Trophoblast cell (in vitro differentiated cells and primary cell): ENCODE measurements around the gene EVC2.

Source experiments
- DNase-seq, 2 donors: peaks; one replicate each; pipeline ENCODE4 v3.0.0-alpha.2; 2016
- H2AFZ ChIP-seq: 2 replicates; pipeline ENCODE4 v1.6.1; 2013; ENCODE audit warnings: low read length, moderate library complexity, mild to moderate bottlenecking; ENCODE audit not compliant: insufficient read depth, poor library complexity
- H2AK5ac ChIP-seq: 2 replicates; pipeline ENCODE4 v1.6.1; 2013; ENCODE audit warnings: mild to moderate bottlenecking, low read length
- H2BK120ac ChIP-seq: 2 replicates; pipeline ENCODE4 v1.6.1; 2013; ENCODE audit warnings: low read length, mild to moderate bottlenecking, moderate library complexity; ENCODE audit not compliant: insufficient read depth, poor library complexity
- H2BK12ac ChIP-seq: 2 replicates; pipeline ENCODE4 v1.6.1; 2013; ENCODE audit warnings: mild to moderate bottlenecking, low read length, moderate library complexity
- H2BK5ac ChIP-seq: 2 replicates; pipeline ENCODE4 v1.6.1; 2013; ENCODE audit warnings: low read length, low read depth, moderate library complexity, mild to moderate bottlenecking; ENCODE audit not compliant: poor library complexity
- H3K14ac ChIP-seq: 2 replicates; pipeline ENCODE4 v1.6.1; 2013; ENCODE audit warnings: mild to moderate bottlenecking, low read length
- H3K18ac ChIP-seq: 2 replicates; pipeline ENCODE4 v1.6.1; 2013; ENCODE audit warnings: mild to moderate bottlenecking, low read length
- H3K23ac ChIP-seq: 2 replicates; pipeline ENCODE4 v1.6.1; 2013; ENCODE audit warnings: low read length
- H3K27ac ChIP-seq: 2 replicates; pipeline ENCODE4 v1.5.1; 2013; ENCODE audit warnings: low read depth, mild to moderate bottlenecking, inconsistent platforms, low read length, moderate library complexity
- H3K27me3 ChIP-seq: 2 replicates; pipeline ENCODE4 v1.6.1; 2013; ENCODE audit warnings: inconsistent platforms, mild to moderate bottlenecking, low read length, moderate library complexity; ENCODE audit not compliant: insufficient read depth
- H3K36me3 ChIP-seq, 2 experiments: 1 replicate in 1 of 2; 2 replicates in 1 of 2; pipeline ENCODE4 v1.6.1; 2013; ENCODE audit warnings: low read length in 2 of 2, mild to moderate bottlenecking in 2 of 2, moderate library complexity in 1 of 2; ENCODE audit not compliant: insufficient read depth in 2 of 2, control insufficient read depth in 1 of 2
- H3K4ac ChIP-seq: 2 replicates; pipeline ENCODE4 v1.6.1; 2013; ENCODE audit warnings: low read depth, mild to moderate bottlenecking, low read length, moderate library complexity
- H3K4me1 ChIP-seq, 2 experiments: 1 replicate in 1 of 2; 2 replicates in 1 of 2; pipeline ENCODE4 v1.6.1; 2013; ENCODE audit warnings: low read length in 2 of 2, mild to moderate bottlenecking in 2 of 2, moderate library complexity in 1 of 2; ENCODE audit not compliant: insufficient read depth in 2 of 2, control insufficient read depth in 1 of 2
- H3K4me2 ChIP-seq: 2 replicates; pipeline ENCODE4 v1.6.1; 2013; ENCODE audit warnings: inconsistent platforms, mild to moderate bottlenecking, low read length, moderate library complexity
- H3K4me3 ChIP-seq: 2 replicates; pipeline ENCODE4 v1.5.1; 2013; ENCODE audit warnings: mild to moderate bottlenecking, low read depth, low read length, inconsistent platforms
- H3K79me1 ChIP-seq: one replicate; pipeline ENCODE4 v1.6.1; 2013; ENCODE audit warnings: low read length
- H3K79me2 ChIP-seq: 2 replicates; pipeline ENCODE4 v1.6.1; 2013; ENCODE audit warnings: low read length, mild to moderate bottlenecking; ENCODE audit not compliant: control insufficient read depth, insufficient read depth, poor library complexity
- H3K9ac ChIP-seq: 2 replicates; pipeline ENCODE4 v1.6.1; 2013; ENCODE audit warnings: mild to moderate bottlenecking, low read length
- H3K9me3 ChIP-seq: 2 replicates; pipeline ENCODE4 v1.6.1; 2013; ENCODE audit warnings: low read depth, mild to moderate bottlenecking, control low read depth, inconsistent platforms, low read length; ENCODE audit not compliant: insufficient read depth
- H4K12ac ChIP-seq: 2 replicates; pipeline ENCODE4 v1.6.1; 2013; ENCODE audit warnings: low read depth, mild to moderate bottlenecking, low read length, moderate library complexity
- H4K8ac ChIP-seq: 2 replicates; pipeline ENCODE4 v1.6.1; 2013; ENCODE audit warnings: low read depth, mild to moderate bottlenecking, low read length, moderate library complexity
- H4K91ac ChIP-seq: one replicate; pipeline ENCODE4 v1.6.1; 2013; ENCODE audit warnings: low read depth, mild to moderate bottlenecking, low read length, moderate library complexity
- WGBS: extraction: QIAGEN DNeasy Blood & Tissue Kit; methylation state at CpG from one replicate; pipeline ENCODE4 v1.1.7; 2013; ENCODE audit warnings: missing lambda C conversion rate; ENCODE audit not compliant: insufficient read length, insufficient coverage; ENCODE audit errors: extremely low coverage; 5-methylcytosine and 5-hydroxymethylcytosine counted together

The EVC2 gene

GRCh38 chr4:5716391-5716790, 8.0 kb upstream of the EVC2 start:
- Histone ChIP-seq H4K8ac (no peak overlapping the region), H3K23ac (no peak overlapping the region), H4K12ac (no peak overlapping the region), H3K4ac (no peak overlapping the region), H2AFZ (no peak overlapping the region), H3K4me3 (no peak overlapping the region), H3K9me3 (no peaks in the 10 kb centered on the region), H3K79me2 (no peaks in the 10 kb centered on the region), H3K27ac (no peak overlapping the region), H3K4me1 (peaks cover 4 to 7% of the 10 kb centered on the region in 2 experiments), H2BK5ac (no peak overlapping the region), H3K4me2 (no peak overlapping the region), H2BK120ac (no peak overlapping the region), H3K36me3 (peaks cover 6 to 7% of the 10 kb centered on the region in 2 experiments), H3K18ac (no peak overlapping the region), H2BK12ac (no peak overlapping the region), H2AK5ac (no peak overlapping the region), H3K9ac (no peak overlapping the region), H3K27me3 (no peaks in the 10 kb centered on the region), H3K14ac (no peak overlapping the region), H4K91ac (no peak overlapping the region), H3K79me1 (no peaks in the 10 kb centered on the region)
- no peak for DNase-seq
- no CpG with 5 or more reads among the region's 2 CpGs for WGBS

GRCh38 chr4:5715357-5715756, 7.0 kb upstream of the EVC2 start:
- H3K18ac ChIP-seq: no peak overlapping the region
- H2AK5ac ChIP-seq: no peak overlapping the region
- no peaks in the 10 kb centered on the region for H3K9me3 ChIP-seq
- H3K4ac ChIP-seq: no peak overlapping the region
- H2AFZ ChIP-seq: no peak overlapping the region
- no peak overlapping the region for H3K27ac ChIP-seq
- H4K8ac ChIP-seq: no peak overlapping the region
- no CpG with 5 or more reads among the region's 2 CpGs for WGBS
- no peak for DNase-seq
- no peak overlapping the region for H3K4me3 ChIP-seq
- no peak overlapping the region for H3K23ac ChIP-seq
- no peak overlapping the region for H3K14ac ChIP-seq
- H3K36me3 ChIP-seq: peaks cover 5 to 6% of the 10 kb centered on the region in 2 experiments
- H3K4me2 ChIP-seq: no peak overlapping the region
- no peak overlapping the region for H2BK12ac ChIP-seq
- no peak overlapping the region for H2BK120ac ChIP-seq
- no peak overlapping the region for H2BK5ac ChIP-seq
- H4K12ac ChIP-seq: no peak overlapping the region
- no peaks in the 10 kb centered on the region for H3K79me2 ChIP-seq
- no peaks in the 10 kb centered on the region for H3K27me3 ChIP-seq
- H3K79me1 ChIP-seq: no peaks in the 10 kb centered on the region
- no peak overlapping the region for H3K9ac ChIP-seq
- peaks cover 6 to 11% of the 10 kb centered on the region in 2 experiments for H3K4me1 ChIP-seq
- no peak overlapping the region for H4K91ac ChIP-seq

GRCh38 chr4:5713861-5714260, 5.5 kb upstream of the EVC2 start:
- Histone ChIP-seq H3K9ac (no peak overlapping the region), H3K27ac (no peak overlapping the region), H2BK120ac (no peak overlapping the region), H2AK5ac (no peak overlapping the region), H3K14ac (no peak overlapping the region), H3K18ac (no peak overlapping the region), H4K8ac (no peak overlapping the region), H2AFZ (no peak overlapping the region), H4K91ac (no peak overlapping the region), H3K4me2 (no peak overlapping the region), H3K9me3 (no peaks in the 10 kb centered on the region), H3K4me3 (no peak overlapping the region), H3K79me2 (no peaks in the 10 kb centered on the region), H4K12ac (no peak overlapping the region), H3K23ac (no peak overlapping the region), H3K4ac (no peak overlapping the region), H3K79me1 (peaks cover 1% of the 10 kb centered on the region), H2BK5ac (no peak overlapping the region), H3K27me3 (no peaks in the 10 kb centered on the region), H3K36me3 (no peaks in the 10 kb centered on the region), H2BK12ac (no peak overlapping the region), H3K4me1 (peaks cover 6 to 14% of the 10 kb centered on the region in 2 experiments)
- WGBS: no CpG with 5 or more reads among the region's 6 CpGs
- DNase-seq: no peak

- WGBS: no CpG with 5 or more reads among the region's 3 CpGs
Measured at GRCh38 chr4:5712931-5713330, 4.6 kb upstream of the EVC2 start.

More at GRCh38 chr4:5712931-5713330, 4.6 kb upstream of the EVC2 start:
- Histone ChIP-seq H3K14ac (no peak overlapping the region), H3K18ac (no peak overlapping the region), H3K4ac (no peak overlapping the region), H3K9ac (no peak overlapping the region), H2BK120ac (no peak overlapping the region), H3K23ac (peak overlapping the region; percentile 18), H3K27ac (no peak overlapping the region), H3K36me3 (no peaks in the 10 kb centered on the region), H3K9me3 (no peaks in the 10 kb centered on the region), H2AFZ (no peak overlapping the region), H2BK5ac (no peak overlapping the region), H4K91ac (no peak overlapping the region), H3K4me1 (peaks cover 6 to 18% of the 10 kb centered on the region in 2 experiments), H3K4me2 (no peak overlapping the region), H3K79me1 (peaks cover 10% of the 10 kb centered on the region), H3K79me2 (peaks cover 7% of the 10 kb centered on the region), H4K12ac (no peak overlapping the region), H2AK5ac (no peak overlapping the region), H2BK12ac (no peak overlapping the region), H3K4me3 (no peak overlapping the region), H3K27me3 (no peaks in the 10 kb centered on the region), H4K8ac (no peak overlapping the region)
- no peak for DNase-seq
